ENCODE data around the gene PCBP3.

PCBP3 gene

DNA sequence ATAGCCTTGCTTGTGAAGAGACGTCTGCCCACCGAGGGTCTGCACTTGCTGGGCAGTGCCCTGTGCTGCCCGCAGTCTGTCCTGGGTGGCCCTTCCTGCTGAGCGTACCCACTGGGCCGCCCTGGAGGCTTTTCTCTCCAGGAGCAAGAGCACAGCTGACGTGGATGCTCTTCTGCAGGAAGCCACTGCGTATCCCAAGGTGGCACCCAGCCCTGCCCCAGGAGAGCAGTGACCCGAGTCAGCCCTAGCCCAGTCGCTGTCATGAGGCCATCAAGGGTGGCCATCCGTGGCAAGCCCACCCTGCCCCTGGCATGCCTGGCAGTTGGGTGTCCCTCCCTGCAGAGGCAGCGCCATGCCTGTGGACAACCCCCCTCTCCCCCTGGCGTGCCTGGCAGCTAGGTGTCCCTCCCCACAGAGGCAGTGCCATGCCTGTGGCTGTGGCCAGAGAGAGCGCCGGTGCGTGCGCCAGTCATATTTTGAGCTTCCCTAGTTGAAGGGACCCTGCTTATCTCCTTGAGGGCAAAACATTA lies 286.8 kb downstream of the PCBP3 start:
- no peak for DNase-seq (ENCODE audit: low read depth in 2 of 2)

DNA sequence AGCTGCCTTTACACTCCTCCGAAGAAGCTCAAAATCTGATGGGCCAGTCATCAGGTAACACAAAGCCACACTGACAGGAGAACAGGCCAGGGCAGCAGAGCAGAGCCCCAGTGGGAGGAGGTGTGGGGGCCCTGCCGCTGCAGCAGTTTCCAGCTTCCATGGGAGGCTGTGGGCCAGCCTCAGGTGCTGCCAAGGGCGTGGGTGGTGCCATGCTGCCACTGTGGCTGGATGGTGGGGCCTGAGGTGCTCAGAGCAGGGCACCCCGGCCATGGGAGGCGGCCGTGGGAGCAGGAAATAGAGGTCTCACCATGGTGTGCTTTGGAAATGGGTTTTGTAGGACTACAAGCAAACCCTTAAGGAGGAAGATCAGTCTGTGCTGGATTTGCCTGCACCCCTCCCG lies 287.3 kb downstream of the PCBP3 start:
- no peak for DNase-seq (ENCODE audit: low read depth in 2 of 2)

DNA sequence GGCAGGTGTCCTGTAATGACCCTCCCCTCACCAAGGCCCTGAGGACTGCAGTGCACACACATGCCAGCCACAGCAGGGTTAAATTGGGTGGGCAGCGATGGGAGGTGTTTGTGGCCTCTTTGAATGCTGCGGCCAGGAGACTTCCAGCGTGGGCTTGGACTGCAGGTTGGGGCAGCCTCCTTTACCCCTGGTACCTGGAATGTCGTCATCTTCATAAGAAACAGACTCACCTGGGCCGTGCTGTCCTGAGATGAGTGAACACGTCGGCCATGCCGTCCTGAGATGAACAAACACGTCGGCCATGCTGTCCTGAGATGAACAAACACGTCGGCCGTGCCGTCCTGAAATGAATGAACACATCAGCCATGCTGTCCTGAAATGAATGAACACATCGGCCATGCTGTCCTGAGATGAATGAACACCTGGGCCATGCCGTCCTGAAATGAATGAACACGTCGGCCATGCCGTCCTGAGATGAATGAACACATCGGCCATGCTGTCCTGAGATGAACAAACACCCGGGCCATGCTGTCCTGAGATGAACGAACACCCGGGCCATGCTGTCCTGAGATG lies 288.0 kb downstream of the PCBP3 start:
- no peak for DNase-seq (ENCODE audit: low read depth in 2 of 2)

DNA sequence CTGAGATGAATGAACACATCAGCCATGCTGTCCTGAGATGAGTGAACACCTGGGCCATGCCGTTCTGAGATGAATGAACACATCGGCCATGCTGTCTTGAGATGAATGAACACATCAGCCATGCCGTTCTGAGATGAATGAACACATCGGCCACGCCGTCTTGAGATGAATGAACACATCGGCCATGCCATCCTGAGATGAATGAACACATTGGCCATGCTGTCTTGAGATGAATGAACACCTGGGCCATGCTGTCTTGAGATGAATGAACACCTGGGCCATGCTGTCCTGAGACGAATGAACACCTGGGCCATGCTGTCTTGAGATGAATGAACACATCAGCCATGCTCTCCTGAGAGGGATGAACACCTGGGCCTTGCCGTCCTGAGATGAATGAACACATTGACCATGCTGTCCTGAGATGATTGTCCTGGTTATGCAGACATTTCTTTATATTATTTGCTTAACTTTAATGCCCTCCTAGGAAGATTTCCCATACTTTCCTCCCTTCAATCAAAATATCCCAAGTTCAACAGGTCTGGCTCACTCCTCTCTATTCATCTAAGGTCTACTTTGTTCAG lies 289.5 kb downstream of the PCBP3 start:
- DNase-seq (ENCODE audit: low read depth in 2 of 2) = no peak

DNA sequence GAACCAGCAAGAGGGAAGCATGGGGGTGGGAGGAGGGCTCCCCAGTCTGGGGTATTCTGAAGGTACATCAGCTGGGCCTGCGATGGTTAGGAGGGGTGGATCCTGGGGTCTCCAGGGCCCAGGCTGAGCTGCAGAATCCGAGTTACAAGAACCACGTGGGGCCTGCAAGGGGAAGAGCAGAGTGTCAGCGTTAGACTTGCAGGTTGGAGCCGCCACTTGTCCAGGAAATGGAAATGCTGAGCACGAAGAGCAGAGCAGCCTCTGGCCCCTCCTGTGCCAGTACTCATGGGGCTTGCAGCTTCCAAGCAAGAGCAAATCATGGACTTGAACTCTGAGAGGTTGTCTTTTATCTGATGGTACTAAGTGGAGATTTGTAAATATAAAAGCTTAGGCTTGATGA lies 290.6 kb downstream of the PCBP3 start:
- no peak for DNase-seq (ENCODE audit: low read depth in 2 of 2)

DNA sequence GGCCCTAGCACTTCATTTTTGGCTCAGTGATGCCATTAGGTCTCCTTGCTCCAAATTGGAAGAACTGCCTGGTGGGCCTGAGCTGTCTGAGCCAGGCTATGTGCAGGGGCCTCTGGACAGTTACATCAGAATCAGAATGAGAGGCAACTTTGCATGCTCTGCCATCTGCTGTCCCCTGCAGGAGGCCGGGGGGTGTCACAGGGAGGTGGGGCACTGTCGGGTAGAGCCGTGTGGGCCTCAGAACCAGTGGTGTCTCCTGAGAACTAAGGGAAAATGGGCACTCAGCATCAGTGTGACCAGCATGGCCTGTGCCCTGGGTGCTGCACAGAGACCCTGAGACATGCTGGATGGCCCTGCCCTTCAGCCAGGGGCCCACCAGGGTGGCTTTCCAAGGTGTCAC lies 291.0 kb downstream of the PCBP3 start:
- DNase-seq (ENCODE audit: low read depth in 2 of 2) = no peak

DNA sequence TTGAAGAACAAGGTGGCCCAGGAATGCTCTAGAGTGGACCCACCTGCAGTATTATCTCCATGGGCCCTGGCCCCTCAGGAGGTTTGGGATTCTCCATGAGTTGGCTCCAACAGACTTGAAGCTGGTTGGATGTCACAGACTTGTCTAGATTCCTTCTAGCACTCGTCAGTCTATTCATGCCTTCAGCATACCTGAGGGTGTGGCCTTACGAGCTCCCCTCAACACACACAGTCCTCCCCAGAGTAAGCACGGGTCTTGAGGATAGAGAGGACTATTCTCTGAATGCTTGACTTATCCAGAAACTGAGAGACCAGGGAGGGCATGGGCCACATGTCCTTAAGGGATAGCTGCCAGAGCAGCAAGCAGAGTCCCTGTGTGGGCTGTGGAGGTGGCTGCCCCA lies 292.1 kb downstream of the PCBP3 start:
- no peak for DNase-seq (ENCODE audit: low read depth in 2 of 2)

DNA sequence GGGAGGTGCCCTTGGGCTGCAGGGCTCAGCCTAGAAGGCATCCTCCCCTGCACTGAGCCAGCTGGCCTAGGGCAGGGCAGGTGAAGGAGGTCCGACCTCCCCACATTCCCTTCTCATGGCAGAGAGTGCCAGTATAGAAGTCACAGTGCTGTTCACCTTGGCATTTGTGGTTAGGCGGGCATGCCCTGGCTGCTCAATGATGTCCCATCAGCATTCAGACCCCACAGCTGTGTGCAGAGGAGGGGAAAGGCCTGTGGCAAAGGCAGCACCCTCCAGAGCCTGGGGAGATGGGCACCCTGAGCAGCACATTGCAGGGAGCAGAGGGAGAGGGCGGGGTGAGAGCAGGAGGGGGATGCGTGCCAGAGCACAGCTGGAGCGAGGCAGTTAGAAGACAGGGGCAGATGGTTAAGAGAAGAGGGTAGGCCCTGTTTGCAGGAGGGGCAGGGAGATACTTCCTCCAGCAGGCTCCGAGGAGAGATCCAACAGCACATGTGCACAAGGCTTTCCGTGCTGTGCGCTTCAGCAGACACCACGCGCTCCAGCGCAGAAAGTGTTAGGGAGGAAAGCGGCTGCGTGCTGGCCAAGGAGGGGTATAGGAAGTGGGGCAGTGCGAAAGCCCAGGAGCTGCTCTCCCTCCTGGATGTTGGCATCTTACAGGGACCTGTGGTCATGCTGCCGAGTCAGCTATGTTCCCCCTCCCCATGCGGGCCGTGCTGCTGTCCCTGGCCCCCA lies 294.4 kb downstream of the PCBP3 start:
- DNase-seq (ENCODE audit: low read depth in 2 of 2) = no peak

DNA sequence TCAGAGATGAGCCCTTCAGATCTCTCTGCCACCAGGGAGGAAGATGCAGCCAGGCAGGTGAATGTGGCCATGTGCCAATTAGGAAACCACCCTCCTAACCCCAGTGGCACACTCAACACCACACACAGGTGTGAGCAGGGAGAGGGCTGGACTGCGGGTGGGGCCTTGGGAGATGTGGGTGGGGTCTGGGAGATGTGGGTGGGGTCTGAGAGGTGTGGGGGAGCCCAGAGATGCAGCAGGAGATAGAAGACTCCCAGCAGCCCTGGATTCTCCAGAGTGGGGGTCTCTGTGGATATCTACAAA lies 294.9 kb downstream of the PCBP3 start:
- DNase-seq (ENCODE audit: low read depth in 2 of 2) = no peak

DNA sequence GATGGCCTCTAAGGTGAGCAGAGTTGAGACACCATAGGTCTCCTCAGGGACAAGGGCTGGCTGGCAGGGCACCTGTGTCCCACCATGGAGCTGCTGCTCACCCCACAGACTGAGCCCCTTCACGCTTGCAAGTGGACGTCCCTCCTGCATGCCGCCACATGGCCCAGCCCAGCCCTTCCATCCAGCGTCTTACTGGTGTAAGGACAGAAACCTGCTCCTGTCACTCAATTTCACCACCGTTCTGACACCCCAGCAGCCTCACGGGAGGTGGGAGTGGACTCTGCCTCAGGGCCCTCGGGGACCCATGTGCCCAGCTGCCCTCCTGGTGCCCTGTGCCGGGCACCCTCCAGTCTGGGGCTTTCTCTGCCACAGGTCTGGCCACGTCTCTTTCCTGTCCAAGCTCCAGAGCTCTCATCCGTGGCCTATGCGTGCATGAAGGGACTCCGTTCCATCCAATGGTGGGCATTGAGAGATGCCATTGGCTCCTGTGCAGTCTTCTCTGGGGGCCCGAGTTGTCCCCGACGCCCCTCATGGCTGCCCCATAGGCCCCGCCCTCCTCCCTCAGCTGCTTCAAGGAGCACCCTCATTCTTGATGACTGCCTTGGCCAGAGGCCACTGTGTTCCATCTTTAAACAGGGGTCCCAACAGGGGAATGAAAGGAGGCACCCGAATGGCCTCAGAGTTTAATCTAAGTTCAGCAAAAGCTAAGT lies 295.4 kb downstream of the PCBP3 start:
- no peak for DNase-seq (ENCODE audit: low read depth in 2 of 2)

DNA sequence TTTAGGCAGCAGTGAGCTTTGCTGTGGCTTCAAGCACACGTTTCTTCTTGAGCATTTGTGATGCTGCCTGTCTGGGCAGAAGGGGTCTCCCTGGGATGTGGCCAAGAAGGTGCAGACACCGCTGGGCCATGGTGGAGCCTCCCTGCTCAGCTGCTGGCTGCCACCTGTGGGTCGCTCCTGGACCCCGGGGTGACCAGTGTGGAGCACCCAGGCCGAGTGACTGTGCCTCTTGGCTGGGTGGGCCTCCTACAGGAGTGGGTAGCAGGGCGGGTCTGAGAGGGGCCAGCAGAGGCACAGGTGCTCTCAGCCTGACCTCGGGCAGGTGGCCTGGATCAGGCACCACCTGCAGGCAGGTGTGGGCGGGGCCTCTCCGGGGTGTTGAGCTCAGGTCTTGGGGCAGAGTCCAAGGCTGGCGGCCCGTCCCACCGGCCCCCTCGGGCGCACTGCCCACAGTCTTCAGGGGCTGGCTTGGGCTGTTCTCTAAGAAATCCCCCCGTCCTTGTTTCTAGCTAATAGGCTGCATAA lies 296.1 kb downstream of the PCBP3 start:
- no peak for DNase-seq (ENCODE audit: low read depth in 2 of 2)

DNA sequence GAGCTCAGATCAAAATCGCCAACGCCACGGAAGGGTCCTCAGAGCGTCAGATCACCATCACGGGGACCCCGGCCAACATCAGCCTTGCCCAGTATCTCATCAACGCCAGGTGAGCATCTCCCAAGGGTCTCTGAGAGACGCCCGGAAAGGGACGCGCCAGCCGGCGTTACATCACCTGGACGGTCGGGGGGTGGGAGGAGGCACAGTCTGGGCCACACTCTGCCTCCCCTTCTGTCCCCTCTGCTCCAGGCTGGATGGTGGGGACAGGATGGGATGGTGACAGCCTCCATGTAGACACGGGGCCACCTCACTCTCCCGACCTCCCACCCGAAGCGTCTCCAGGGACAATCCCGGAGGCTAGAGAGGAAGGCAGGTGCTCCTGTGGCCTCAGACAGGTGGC lies 296.6 kb downstream of the PCBP3 start:
- DNase-seq (ENCODE audit: low read depth in 2 of 2) = no peak

DNA sequence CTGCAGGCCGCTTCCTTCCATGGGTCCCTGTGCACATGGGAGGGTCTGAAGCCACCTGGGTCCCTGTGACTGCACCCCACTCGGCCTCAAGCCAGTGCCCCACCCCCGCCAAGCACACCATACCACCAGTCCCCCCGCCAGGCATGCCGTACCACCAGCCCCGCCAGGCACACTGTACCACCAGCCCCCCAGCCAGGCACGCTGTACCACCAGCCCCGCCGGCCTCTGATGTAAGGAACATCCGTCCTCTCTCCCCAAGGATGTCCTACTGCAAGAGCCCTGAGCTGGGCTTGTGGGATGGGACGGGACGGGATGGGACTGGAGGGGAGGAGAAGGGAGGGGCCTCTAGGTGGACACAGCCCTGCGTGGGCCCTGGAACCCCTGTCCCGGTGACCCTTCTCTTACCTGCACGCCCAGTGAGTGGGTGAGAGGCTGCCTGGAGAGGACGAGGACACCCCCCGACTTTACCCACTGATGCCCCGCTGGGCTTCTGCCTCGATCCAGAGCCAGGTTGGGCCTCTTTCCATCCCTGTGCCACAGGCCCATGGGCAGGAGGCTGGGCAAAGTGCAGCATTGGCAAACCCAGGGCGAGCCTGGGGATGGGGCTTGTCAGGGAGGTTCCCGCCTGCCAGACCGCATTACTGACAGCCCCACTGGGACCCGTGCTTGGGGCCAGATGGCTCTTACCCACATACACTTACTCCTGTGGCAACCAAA lies 297.3 kb downstream of the PCBP3 start:
- DNase-seq (ENCODE audit: low read depth in 2 of 2) = no peak

DNA sequence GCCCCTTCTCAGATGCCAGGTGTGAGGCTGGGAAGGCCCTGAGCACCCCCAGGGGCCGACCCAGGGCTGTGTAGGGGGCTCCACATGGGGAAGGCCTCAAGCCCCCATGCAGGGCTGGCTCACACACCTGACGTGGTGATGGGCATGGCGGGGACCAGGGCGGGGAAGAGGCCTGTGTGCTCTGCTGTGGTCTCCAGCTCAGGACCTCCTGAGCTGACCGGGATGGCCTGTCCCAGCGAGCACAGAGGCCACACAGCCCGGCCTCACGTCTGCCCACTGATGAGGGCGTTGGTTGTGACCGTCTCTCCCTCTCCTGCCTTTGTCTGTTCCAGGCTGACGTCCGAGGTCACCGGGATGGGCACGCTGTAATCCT lies 297.8 kb downstream of the PCBP3 start:
- DNase-seq (ENCODE audit: low read depth in 2 of 2) = no peak

DNA sequence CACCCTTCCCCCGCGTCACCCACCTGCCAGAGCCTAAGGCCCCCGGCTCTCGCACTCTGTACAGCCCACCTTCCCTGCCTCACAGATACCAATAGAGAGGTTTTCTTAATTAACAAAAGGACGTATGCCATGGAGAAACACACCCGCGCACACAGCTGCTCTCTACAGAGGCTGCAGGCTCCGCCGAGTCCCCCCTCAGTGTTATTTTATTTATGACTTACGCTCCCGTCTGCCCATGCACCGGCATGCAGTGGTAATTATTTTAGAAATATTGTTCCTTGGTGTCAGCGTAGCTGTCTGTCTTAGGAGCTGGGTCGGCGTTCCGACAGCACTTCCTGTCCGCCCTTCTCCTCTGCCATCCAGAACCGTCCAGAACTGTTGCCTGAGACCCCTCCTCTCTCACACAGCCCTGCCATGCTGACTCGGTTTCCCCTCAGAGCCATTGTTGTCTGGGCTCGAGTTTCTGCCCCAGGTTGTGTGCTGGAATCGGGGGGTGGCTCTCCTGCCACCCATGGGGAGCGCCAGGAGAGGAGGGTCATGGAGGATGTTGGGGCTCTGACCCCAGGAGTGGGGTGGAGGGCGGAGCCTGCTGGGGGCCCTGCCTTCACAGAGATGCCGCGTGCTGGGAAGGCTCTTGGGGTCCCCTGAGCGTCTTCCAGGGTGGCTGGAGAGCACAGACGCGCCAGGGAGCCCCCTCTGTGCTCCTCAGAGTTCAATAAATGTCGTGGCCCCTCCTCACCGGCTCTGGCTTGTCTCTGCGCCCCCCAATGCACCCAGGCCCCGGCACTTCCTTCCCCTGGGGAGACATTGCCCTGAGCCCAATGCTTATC lies 298.4 kb downstream of the PCBP3 start:
- no peak for DNase-seq (ENCODE audit: low read depth in 2 of 2)

DNA sequence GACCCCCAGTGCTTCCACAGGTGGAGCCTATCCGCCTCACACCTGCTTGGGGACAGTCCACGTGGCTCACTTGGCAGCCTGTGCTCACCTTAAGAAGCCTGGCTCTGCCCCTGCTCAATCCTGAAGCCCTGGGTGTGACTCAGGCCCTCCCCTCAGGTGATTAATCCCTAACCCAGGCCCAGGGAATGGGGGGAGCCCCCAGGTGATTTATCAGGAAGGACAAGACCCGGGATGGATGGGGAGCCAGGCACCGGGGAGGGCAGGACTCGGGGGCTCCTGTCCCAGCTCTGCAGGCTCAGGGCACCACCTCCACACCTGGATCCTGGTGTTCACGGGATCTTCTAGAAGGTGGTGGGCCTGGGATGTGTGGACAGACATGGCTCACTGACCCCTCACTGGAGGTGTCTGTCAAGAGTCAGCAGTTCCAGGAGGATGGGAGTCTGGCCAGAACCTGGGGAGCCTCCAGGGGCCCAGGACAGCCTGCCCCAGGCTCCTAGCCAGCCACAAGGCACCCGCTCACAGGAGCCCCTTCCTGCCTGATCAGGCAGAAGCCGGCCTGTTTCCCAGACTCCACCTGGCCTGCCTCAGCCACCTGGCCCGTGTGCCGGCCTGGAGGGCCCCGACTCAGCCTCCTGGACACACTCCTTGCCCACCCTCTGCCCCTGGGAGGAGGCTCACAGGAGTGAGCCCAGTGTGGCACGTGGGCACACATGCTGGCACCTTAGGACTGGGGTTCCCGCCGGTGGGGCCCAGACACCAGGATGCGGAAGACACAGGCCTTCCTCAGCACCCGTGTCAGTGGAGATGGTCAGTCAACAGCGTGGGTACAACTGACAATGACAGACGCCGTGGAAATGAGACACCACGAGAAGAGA lies 299.5 kb downstream of the PCBP3 start:
- no peak for DNase-seq (ENCODE audit: low read depth in 2 of 2)

DNA sequence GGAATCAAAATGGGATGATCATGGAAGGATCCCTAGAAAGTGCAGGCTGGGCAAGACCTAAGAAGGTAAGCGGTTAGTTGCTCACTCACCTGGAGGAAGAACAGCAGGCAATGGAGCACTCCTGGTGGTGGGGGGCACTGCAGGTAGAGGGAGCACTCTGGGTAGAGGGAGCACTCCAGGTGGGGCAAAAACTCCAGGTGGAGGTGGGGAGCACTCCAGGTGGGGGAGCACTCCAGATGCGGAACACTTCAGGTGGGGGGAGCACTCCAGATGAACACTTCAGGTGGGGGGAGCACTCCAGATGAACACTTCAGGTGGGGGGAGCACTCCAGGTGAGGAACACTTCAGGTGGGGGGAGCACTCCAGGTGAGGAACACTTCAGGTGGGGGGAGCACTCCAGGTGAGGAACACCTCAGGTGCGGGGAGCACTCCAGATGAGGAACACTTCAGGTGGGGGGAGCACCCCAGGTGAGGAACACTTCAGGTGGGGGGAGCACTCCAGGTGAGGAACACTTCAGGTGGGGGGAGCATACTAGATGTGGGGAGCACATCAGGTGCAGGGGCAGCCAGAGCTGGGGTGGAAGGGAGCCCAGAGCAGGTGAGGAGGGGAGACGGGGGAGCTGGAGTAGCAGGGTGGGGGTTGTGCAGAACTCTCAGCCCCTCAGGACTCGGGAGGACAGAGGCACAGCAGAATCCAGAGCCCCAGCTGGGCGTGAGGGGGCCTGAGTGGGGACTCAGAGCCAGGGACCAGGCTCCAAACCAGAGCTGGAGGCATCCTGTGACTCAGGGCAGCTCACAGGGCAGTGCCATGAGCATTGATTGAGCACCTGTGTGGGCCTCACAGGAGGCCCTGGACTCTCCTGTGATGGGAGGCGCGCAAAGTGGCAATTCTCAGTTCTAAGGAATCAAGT lies 300.4 kb downstream of the PCBP3 start:
- DNase-seq (ENCODE audit: low read depth in 2 of 2) = no peak

DNA sequence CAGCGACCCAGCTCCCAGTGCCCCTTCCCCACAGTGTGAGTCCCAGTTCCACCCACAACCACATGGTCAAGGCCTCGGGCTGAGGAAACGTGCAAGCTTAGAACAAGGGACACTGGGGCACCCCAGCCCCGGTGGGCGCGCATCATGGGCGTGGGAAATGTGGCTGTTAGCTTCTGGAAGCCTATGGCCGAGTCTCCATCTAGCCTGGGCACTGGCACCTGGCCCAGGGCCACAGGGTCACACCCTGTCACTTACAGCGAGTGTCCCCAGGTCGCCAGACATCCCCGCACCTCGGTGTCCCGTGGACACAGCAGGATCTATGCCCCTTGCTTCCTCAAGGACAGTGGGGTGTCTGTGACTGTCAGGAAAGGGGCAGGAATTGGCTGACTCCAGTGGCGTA lies 301.1 kb downstream of the PCBP3 start:
- DNase-seq (ENCODE audit: low read depth in 2 of 2) = no peak

Measured in activated CD4-positive, alpha-beta T cell treated with anti-CD3 and anti-CD28 coated beads for 24 hours (primary cell).